Ovary (tissue), 3 donors: ENCODE measurements around the gene USP48.

ENCODE experiments used
- EP300 ChIP-seq: sonication (generic); formaldehyde crosslinking; IDR thresholded peaks from one replicate; pipeline ENCODE4 v1.6.1; 2017; ENCODE audit warnings: antibody characterized with exemption
- POLR2A ChIP-seq: fragments of 450-650 bp; IDR thresholded peaks from one replicate; pipeline ENCODE4 v1.6.1; 2017; ENCODE audit warnings: antibody characterized with exemption, mild to moderate bottlenecking, moderate library complexity
- TF ChIP-seq, protein P1 (sequence below), 3 donors: fragments of 450-650 bp in 2 of 3; fragments of 200-600 bp in 1 of 3; IDR thresholded peaks; one replicate each; pipeline versions ENCODE4 v1.5.1 to v1.8.0; 2016 to 2022; ENCODE audit warnings: antibody characterized with exemption in 3 of 3, mild to moderate bottlenecking in 1 of 3
- donor health status: DM: no; HTN: no; CAD: no.

DNA sequence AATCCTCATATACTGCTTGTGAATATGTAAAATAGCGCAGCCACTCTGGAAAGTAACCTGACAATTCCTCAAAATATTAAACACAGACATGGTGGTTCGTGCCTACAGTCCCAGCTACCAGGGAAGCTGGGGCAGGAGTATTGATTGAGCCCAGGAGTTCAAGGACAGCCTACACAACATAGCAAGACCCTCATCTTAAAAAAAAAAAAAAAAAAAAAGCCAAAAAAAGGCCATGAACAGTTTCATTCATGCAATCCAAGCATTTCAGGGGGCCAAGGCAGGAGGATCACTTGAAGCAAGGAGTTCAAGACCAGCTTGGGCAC lies 4.6 kb downstream of the USP48 start:
- TF ChIP-seq, protein P1, sequence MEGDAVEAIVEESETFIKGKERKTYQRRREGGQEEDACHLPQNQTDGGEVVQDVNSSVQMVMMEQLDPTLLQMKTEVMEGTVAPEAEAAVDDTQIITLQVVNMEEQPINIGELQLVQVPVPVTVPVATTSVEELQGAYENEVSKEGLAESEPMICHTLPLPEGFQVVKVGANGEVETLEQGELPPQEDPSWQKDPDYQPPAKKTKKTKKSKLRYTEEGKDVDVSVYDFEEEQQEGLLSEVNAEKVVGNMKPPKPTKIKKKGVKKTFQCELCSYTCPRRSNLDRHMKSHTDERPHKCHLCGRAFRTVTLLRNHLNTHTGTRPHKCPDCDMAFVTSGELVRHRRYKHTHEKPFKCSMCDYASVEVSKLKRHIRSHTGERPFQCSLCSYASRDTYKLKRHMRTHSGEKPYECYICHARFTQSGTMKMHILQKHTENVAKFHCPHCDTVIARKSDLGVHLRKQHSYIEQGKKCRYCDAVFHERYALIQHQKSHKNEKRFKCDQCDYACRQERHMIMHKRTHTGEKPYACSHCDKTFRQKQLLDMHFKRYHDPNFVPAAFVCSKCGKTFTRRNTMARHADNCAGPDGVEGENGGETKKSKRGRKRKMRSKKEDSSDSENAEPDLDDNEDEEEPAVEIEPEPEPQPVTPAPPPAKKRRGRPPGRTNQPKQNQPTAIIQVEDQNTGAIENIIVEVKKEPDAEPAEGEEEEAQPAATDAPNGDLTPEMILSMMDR (IDR thresholded peaks at IDR 0.05) = no peak
- TF ChIP-seq POLR2A (no peak), EP300 (no peak)
